RKO (cell line): ENCODE data around the gene CREM.

ENCODE experiments used
- DNase-seq: peaks from one replicate; pipeline ENCODE4 v3.0.0-alpha.2; 2016; ENCODE audit warnings: low spot score

The CREM gene

GRCh38 chr10:35136263-35136815 is 9.7 kb downstream of the CREM start:
- no peak for DNase-seq

GRCh38 chr10:35140126-35140525 is 13.5 kb downstream of the CREM start:
- no peak for DNase-seq

GRCh38 chr10:35140727-35141126 is 14.1 kb downstream of the CREM start:
- DNase-seq, result no peak

GRCh38 chr10:35150308-35150707 is 23.7 kb downstream of the CREM start:
- DNase-seq, result no peak

- no peak for DNase-seq
Observed at GRCh38 chr10:35152992-35153391, 26.3 kb downstream of the CREM start.

- no peak for DNase-seq
Observed at GRCh38 chr10:35153716-35154115, 27.1 kb downstream of the CREM start.

GRCh38 chr10:35160743-35161142 is 34.1 kb downstream of the CREM start:
- DNase-seq, result peak; percentile 43

GRCh38 chr10:35161906-35162305 is 35.3 kb downstream of the CREM start:
- no peak for DNase-seq

GRCh38 chr10:35165136-35165535 is 38.5 kb downstream of the CREM start:
- no peak for DNase-seq

GRCh38 chr10:35165811-35166210 is 39.2 kb downstream of the CREM start:
- no peak for DNase-seq

- no peak for DNase-seq
Observed at GRCh38 chr10:35166607-35167006, 40.0 kb downstream of the CREM start.

- DNase-seq, result no peak
Observed at GRCh38 chr10:35167342-35167741, 40.7 kb downstream of the CREM start.

GRCh38 chr10:35172146-35172545 is 45.5 kb downstream of the CREM start:
- no peak for DNase-seq

- no peak for DNase-seq
Observed at GRCh38 chr10:35172574-35172973, 45.9 kb downstream of the CREM start.

- no peak for DNase-seq
Observed at GRCh38 chr10:35178331-35178730, 51.7 kb downstream of the CREM start.

GRCh38 chr10:35182631-35183510 is 56.2 kb downstream of the CREM start:
- DNase-seq, result no peak

GRCh38 chr10:35184527-35185171 is 58.0 kb downstream of the CREM start:
- DNase-seq, result no peak

GRCh38 chr10:35185260-35186034 is 58.8 kb downstream of the CREM start:
- DNase-seq, result no peak

- DNase-seq, result no peak
Observed at GRCh38 chr10:35188954-35189353, 62.3 kb downstream of the CREM start.

- no peak for DNase-seq
Observed at GRCh38 chr10:35191523-35191922, 64.9 kb downstream of the CREM start.

GRCh38 chr10:35192645-35193249 is 66.1 kb downstream of the CREM start:
- DNase-seq, result no peak

GRCh38 chr10:35194471-35194870 is 67.8 kb downstream of the CREM start:
- DNase-seq, result no peak
